Measurements from ENCODE around the gene PIP4K2C.
"Not testable (repeated sequence)": the region's sequence is repeated elsewhere in the genome, so short reads cannot be mapped to it uniquely, and the experiment has no call there.

PIP4K2C gene

GRCh38 chr12:57623811-57624390 is 32.9 kb downstream of the PIP4K2C start:
- DNase-seq = no peak

DNA sequence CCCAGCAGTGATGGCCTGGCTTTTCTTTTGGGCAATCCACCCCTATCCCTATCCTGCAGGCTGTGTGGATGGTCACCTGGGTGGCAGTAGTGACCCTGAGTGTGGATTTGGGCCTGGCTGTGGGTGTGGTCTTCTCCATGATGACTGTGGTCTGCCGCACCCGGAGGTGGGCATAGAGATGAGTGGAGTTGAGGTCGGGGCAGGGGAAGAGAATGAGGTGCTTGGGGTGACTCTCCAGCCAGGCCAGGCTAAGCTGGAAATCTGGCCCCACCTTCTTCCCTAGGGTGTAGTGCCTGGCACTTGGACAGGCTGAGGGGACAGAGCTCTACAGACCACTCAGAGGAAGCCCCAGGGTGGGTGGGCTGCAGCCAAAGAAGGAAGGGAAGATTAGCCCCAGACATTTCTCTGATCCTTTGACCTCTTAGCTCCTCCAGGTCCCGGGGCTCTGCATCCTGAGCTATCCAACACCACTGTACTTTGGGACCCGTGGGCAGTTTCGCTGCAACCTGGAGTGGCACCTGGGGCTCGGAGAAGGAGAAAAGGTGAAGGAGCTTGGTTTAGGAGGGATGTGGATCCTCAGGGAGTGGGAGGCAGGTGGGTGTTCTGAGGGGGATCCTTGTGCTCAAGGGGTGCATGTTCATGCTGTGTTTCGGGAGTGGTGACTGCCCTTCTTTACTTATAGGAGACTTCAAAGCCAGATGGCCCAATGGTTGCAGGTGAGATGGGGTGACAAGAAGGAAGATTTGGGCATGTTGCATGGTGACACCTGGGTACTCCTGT is 33.6 kb downstream of the PIP4K2C start:
- no peak for DNase-seq

DNA sequence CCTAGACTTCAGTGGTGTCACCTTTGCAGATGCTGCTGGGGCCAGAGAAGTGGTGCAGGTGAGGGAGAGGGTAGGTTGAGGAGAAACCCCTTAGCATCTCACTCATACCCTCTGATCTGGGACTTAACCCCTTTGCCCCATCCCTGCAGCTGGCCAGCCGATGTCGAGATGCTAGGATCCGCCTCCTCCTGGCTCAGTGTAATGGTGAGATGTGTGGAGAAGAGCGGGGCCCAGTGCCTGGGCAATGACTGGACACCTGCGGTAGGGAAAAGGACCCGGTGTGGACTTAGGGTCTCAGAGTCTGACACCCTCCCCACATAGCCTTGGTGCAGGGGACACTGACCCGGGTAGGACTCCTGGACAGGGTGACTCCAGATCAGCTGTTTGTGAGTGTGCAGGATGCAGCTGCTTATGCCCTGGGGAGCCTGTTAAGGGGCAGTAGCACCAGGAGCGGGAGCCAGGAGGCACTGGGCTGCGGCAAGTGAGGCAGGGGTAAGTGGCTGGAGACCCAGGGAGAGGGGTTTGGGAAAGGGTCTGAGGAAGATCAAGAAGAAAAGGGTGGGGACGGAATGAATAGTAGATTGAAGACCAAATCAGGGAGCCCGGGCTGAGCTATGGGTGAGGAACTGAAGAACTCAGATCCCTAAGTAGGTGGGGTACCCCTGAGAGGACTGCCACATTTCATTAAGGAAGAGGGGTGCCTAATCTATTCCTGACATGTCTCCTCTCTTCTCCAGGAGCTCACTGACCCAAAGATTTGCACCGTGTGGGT is 34.5 kb downstream of the PIP4K2C start:
- DNase-seq = no peak

- DNase-seq = no peak
These were observed 35.3 kb downstream of the PIP4K2C start for GRCh38 chr12:57626111-57626920.

GRCh38 chr12:57626921-57627445 is 36.0 kb downstream of the PIP4K2C start:
- DNase-seq = no peak

GRCh38 chr12:57627501-57628279 is 36.7 kb downstream of the PIP4K2C start:
- DNase-seq = no peak

DNA sequence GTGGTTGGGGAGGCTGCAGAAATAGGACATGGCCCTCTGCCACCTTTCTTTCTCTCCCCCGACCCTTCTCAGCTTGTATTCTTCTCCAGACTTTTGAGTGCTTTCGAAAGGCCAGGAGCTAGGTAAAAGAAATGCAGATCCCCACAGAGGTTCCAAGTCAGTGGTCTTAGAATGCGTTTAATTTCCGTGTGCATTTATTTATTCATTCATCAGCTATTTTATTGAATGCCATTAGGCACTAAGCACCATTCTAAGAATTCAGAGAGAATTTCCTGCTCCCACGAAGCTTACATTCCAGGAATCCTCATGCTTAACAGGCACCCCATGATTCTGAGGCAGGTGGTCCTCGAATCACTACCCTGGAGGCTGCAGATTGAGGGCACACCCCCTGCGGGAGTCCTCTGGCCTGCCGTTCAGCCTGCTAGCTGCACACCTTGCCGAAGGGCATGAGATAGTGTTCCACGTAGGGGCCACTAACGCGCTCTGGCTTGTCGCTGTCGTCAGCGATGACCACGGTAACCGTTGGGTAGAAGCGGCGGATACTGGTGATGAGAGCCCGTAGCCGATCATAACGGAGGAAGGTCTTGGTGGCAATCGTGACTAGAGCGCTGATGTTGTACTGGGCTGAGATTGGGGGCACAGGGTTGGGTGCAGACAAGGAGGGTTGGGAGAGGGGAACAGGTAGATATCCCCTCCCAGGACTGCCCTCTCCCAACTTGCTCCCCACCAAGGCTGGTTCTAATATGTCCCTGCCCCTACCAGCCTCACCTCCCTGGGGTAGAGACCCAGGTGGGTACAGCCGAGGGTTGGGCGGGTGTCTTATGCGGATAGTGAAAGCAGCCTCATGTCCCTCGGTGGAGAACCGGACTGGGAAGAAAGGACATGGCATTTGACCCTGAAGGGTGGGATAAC is 37.5 kb downstream of the PIP4K2C start:
- no peak for DNase-seq

DNA sequence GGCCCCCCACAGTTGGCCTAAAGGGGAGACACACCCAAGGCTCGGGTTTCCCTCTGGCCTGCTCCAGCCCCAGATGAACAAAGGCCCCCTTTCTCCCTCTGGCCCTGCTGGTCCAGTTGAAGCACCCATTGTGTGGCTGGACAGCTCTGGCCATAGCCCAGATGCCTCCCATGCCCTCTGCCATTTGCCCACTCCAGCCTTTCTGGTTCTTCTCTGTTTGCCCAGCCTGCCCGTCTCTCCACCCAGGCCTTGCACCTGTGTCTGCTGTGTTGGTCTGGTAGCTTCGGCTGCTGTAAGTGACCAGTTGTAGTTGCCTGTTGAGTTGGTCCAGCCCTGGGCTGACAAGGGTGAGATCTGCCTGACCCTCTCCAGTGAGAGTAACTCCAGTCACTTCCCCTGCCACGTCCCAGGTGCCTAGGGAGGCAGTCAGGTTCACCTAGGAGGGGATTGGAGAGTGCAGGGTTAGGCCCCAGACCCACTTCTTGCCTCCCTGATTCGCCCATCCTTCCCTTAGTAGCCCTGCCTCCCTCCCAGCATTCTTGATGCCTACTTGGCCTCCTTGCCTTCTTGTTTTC is 39.0 kb downstream of the PIP4K2C start:
- no peak for DNase-seq

- DNase-seq = no peak
These were observed 40.0 kb downstream of the PIP4K2C start for GRCh38 chr12:57630891-57631433.

GRCh38 chr12:57631566-57632072 is 40.6 kb downstream of the PIP4K2C start:
- no peak for DNase-seq

DNA sequence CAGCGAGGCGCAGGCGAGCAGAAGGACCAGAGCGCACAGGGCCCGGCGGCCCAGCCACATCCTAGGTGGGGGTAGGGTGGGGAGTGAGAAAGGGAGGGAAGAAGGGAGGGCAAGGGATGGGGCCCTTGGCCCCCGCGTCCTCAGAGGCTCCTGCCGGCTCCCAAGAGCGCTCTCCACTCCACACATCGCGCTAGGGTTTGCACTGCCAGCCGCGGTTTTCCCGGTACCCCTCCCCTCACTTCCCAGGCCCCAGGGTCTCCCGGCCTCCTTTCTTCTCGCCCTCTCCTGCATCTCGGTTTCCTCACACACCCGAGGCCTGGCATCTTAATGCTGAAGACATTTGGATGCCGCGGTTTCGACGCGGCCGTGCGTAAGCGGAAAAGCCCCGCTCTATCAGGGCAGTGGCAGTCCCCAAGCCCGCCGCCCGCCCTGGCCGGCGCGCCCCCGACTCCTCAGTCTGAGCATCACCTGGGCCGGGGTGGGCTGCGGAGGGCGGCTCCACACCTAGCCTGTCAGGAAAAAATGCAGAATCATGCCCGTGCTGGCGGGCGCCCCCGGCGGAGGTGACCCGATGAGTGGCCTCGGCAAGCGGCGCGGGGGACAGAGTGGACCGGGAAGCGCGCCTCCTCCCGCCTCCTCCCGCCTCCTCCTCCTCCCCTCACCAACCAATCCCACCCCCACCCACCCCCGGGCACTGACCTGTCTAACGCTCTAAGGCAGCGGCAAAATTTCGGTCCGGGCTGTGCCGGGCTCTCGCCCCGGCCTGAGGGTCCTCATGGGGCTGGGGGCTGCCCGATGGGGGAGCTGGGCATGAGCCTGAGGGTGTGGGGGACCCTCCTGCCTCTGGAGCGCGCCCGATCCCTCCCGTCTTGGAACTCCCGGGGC is 41.3 kb downstream of the PIP4K2C start:
- peak; percentile 13 to 14 for DNase-seq

DNA sequence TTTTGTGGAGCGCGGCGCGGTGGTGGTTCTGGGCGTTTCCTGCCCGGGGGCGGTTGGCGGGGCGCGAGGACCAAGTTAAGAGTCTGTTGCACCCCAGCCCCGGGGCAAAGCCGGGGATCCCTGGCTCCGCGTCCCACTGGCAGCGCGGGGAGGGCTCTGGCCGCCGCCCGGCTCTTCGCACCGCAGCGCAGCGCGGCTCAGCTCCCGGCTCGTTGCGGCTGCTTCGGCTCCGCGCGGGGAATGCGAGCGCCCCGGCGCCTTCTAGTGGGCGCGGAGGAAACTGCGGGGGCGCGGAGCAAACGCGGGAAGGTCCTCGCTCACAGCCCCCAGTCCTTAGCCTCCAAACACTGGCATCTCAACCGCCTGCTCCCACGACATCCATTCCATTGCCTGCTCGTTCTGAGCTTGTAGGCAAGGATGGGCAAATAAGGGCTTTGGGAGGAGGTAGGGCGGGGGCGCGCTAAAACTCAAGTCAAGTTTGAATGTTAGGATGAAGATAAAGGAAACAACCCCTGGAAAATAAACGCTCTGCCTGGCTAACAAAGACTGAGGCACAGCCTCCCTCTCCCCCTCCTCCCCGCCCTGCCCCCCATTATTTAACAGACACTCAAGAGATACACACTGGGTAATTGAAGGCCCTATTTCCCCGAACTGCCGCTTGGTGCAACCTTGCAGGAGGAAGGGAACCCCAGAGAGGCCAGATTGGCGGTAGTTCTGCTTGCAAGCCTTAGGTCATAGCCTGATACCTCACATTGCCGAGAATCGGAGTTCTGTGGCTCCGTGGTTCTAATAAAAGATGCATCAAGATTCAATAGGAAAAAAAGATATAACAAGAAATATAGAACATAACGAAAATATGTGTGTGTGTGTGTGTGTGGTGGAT is 42.2 kb downstream of the PIP4K2C start, which contains the start of gene B4GALNT1:
B4GALNT1 (minus strand) TSS at position 244 of the 883 bp plus-strand sequence. CDS start 1,069 bp downstream, outside the sequence.
- peak; percentile 65 to 68 for DNase-seq

DNA sequence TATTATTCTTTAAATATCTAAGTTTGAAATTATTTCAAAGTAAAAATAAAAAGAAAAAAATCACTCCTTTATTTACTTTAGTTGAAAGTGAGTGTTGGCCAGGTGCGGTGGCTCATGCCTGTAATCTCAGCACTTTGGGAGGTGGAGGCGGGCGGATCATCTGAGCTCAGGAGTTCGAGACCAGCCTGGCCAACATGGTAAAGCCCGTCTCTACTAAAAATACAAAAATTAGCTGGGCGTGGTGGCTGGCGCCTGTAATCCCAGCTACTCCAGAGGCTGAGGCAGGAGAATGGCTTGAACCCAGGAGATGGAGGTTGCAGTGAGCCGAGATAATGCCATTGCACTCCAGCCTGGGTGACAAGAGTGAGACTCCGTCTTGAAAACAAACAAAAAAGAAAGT is 45.7 kb downstream of the PIP4K2C start:
- not testable (repeated sequence) for DNase-seq

- no peak for DNase-seq
These were observed 46.4 kb downstream of the PIP4K2C start for GRCh38 chr12:57637364-57637763.

- no peak for DNase-seq
These were observed 47.1 kb downstream of the PIP4K2C start for GRCh38 chr12:57638096-57638495.

- no peak for DNase-seq
These were observed 49.4 kb downstream of the PIP4K2C start for GRCh38 chr12:57640175-57641042.
